ENCODE measurements around the gene CLDND2.

GRCh38 chr19:51342631-51343569 lies 25.9 kb downstream of the CLDND2 start:
- TF ChIP-seq POLR2AphosphoS5 (IDR thresholded peaks at IDR 0.05; ENCODE audit: low read depth), result no peak
- TF ChIP-seq, protein P1, sequence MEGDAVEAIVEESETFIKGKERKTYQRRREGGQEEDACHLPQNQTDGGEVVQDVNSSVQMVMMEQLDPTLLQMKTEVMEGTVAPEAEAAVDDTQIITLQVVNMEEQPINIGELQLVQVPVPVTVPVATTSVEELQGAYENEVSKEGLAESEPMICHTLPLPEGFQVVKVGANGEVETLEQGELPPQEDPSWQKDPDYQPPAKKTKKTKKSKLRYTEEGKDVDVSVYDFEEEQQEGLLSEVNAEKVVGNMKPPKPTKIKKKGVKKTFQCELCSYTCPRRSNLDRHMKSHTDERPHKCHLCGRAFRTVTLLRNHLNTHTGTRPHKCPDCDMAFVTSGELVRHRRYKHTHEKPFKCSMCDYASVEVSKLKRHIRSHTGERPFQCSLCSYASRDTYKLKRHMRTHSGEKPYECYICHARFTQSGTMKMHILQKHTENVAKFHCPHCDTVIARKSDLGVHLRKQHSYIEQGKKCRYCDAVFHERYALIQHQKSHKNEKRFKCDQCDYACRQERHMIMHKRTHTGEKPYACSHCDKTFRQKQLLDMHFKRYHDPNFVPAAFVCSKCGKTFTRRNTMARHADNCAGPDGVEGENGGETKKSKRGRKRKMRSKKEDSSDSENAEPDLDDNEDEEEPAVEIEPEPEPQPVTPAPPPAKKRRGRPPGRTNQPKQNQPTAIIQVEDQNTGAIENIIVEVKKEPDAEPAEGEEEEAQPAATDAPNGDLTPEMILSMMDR (conservative IDR thresholded peaks at IDR 0.05; ENCODE audit: low read depth in 2 of 2), result no peak
- TF ChIP-seq CREB1 (CRISPR knock-in tag; IDR thresholded peaks at IDR 0.05; ENCODE audit: low read depth), result no peak
- no peak for TF ChIP-seq REST (IDR thresholded peaks at IDR 0.05; ENCODE audit: unreplicated experiment)
- TF ChIP-seq EZH2 (IDR thresholded peaks at IDR 0.05; ENCODE audit: low read depth, unreplicated experiment), result no peak
- TF ChIP-seq, protein P2, sequence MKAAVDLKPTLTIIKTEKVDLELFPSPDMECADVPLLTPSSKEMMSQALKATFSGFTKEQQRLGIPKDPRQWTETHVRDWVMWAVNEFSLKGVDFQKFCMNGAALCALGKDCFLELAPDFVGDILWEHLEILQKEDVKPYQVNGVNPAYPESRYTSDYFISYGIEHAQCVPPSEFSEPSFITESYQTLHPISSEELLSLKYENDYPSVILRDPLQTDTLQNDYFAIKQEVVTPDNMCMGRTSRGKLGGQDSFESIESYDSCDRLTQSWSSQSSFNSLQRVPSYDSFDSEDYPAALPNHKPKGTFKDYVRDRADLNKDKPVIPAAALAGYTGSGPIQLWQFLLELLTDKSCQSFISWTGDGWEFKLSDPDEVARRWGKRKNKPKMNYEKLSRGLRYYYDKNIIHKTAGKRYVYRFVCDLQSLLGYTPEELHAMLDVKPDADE (IDR thresholded peaks at IDR 0.05), result no peak
- no peak for TF ChIP-seq ZNF331 (CRISPR knock-in tag; IDR thresholded peaks at IDR 0.05; ENCODE audit: low read depth)

Measured in GM23338 (cell line).